T-helper 17 cell (primary cell): ENCODE measurements around the gene PKP4. TPM values are rescaled to one million over a fixed set of nuclear protein-coding genes. Genes with fewer than 3 reads are reported as not detected.

Experiments used
- ATAC-seq: fragments of 150-1000 bp; cut with Tn5 transposase; 2 replicates; pipeline ENCODE4 v1.10.0; 2021; ENCODE audit warnings: mild to moderate bottlenecking, moderate library complexity
- DNase-seq, 3 donors: peaks; one replicate each; pipeline versions ENCODE4 v3.0.0 to v3.0.0-alpha.2; 2020 to 2021
- H3K9me3 ChIP-seq: one replicate; pipeline ENCODE4 v1.7.0; 2013; ENCODE audit warnings: low read length, mild to moderate bottlenecking; ENCODE audit not compliant: control insufficient read depth, poor library complexity, severe bottlenecking
- H3K27ac Mint-ChIP-seq: one replicate; pipeline ENCODE4 v1.8.0; 2022; ENCODE audit warnings: mild to moderate bottlenecking, moderate library complexity, mixed read lengths
- H3K27me3 Mint-ChIP-seq: one replicate; pipeline ENCODE4 v1.8.0; 2022; ENCODE audit warnings: mixed read lengths
- H3K36me3 Mint-ChIP-seq: one replicate; pipeline ENCODE4 v1.8.0; 2022; ENCODE audit warnings: low read depth, mixed read lengths
- H3K4me1 Mint-ChIP-seq: one replicate; pipeline ENCODE4 v1.8.0; 2022; ENCODE audit warnings: mild to moderate bottlenecking, mixed read lengths
- H3K4me3 Mint-ChIP-seq: one replicate; pipeline ENCODE4 v1.8.0; 2022; ENCODE audit warnings: mild to moderate bottlenecking, moderate library complexity, mixed read lengths
- total RNA-seq, 4 donors: library from RNA in 2 of 4; stranded (reverse) in 2 of 4; gene quantifications; one replicate each; pipeline ENCODE4 v1.2.3 and lab custom pipeline; 2022 to 2026

Gene PKP4
- total RNA-seq, 2 donors from 2014 or later = 26.6 to 28.9 TPM

GRCh38 chr2:158554996-158555395 is 98.2 kb downstream of the PKP4 start:
- no peak overlapping the region for H3K27ac Mint-ChIP-seq
- no peak overlapping the region for H3K4me3 Mint-ChIP-seq
- H3K9me3 ChIP-seq = no peaks in the 10 kb centered on the region
- no peaks in the 10 kb centered on the region for H3K27me3 Mint-ChIP-seq
- DNase-seq (no peak), ATAC-seq (no peak)
- H3K4me1 Mint-ChIP-seq = no peaks in the 10 kb centered on the region
- peaks cover 8% of the 10 kb centered on the region for H3K36me3 Mint-ChIP-seq

GRCh38 chr2:158556124-158556523 is 99.4 kb downstream of the PKP4 start:
- H3K4me1 Mint-ChIP-seq = no peaks in the 10 kb centered on the region
- no peaks in the 10 kb centered on the region for H3K27me3 Mint-ChIP-seq
- ATAC-seq = no peak
- peaks cover 8% of the 10 kb centered on the region for H3K36me3 Mint-ChIP-seq
- no peak for DNase-seq
- no peak overlapping the region for H3K27ac Mint-ChIP-seq
- no peaks in the 10 kb centered on the region for H3K9me3 ChIP-seq
- H3K4me3 Mint-ChIP-seq = no peak overlapping the region

GRCh38 chr2:158557752-158558151 is 101.0 kb downstream of the PKP4 start:
- Mint-ChIP-seq H3K36me3 (peaks cover 8% of the 10 kb centered on the region), H3K4me3 (no peak overlapping the region), H3K27me3 (no peaks in the 10 kb centered on the region), H3K27ac (no peak overlapping the region), H3K4me1 (no peaks in the 10 kb centered on the region)
- H3K9me3 ChIP-seq = no peaks in the 10 kb centered on the region
- DNase-seq = no peak
- no peak for ATAC-seq

GRCh38 chr2:158559252-158559651 is 102.5 kb downstream of the PKP4 start:
- ATAC-seq = no peak
- Mint-ChIP-seq H3K36me3 (peaks cover 4% of the 10 kb centered on the region), H3K27me3 (no peaks in the 10 kb centered on the region), H3K4me1 (no peaks in the 10 kb centered on the region), H3K27ac (no peak overlapping the region), H3K4me3 (no peak overlapping the region)
- DNase-seq = no peak
- no peaks in the 10 kb centered on the region for H3K9me3 ChIP-seq

GRCh38 chr2:158560259-158560658 is 103.5 kb downstream of the PKP4 start:
- H3K9me3 ChIP-seq = no peaks in the 10 kb centered on the region
- DNase-seq (no peak), ATAC-seq (no peak)
- no peaks in the 10 kb centered on the region for H3K4me1 Mint-ChIP-seq
- no peaks in the 10 kb centered on the region for H3K27me3 Mint-ChIP-seq
- no peak overlapping the region for H3K4me3 Mint-ChIP-seq
- H3K36me3 Mint-ChIP-seq = peaks cover 4% of the 10 kb centered on the region
- no peak overlapping the region for H3K27ac Mint-ChIP-seq

GRCh38 chr2:158561054-158561453 is 104.3 kb downstream of the PKP4 start:
- DNase-seq = no peak
- ATAC-seq = no peak
- H3K9me3 ChIP-seq = no peaks in the 10 kb centered on the region
- Mint-ChIP-seq H3K27ac (no peak overlapping the region), H3K36me3 (peaks cover 4% of the 10 kb centered on the region), H3K4me3 (no peak overlapping the region), H3K4me1 (no peaks in the 10 kb centered on the region), H3K27me3 (no peaks in the 10 kb centered on the region)

GRCh38 chr2:158567208-158567607 is 110.5 kb downstream of the PKP4 start:
- Mint-ChIP-seq H3K4me1 (no peaks in the 10 kb centered on the region), H3K36me3 (peaks cover 3% of the 10 kb centered on the region), H3K27ac (no peak overlapping the region), H3K27me3 (no peaks in the 10 kb centered on the region), H3K4me3 (no peak overlapping the region)
- DNase-seq (no peak), ATAC-seq (no peak)
- H3K9me3 ChIP-seq = no peaks in the 10 kb centered on the region

GRCh38 chr2:158569284-158569683 is 112.5 kb downstream of the PKP4 start:
- no peaks in the 10 kb centered on the region for H3K9me3 ChIP-seq
- Mint-ChIP-seq H3K4me1 (no peaks in the 10 kb centered on the region), H3K27me3 (no peaks in the 10 kb centered on the region), H3K36me3 (peaks cover 3% of the 10 kb centered on the region), H3K27ac (no peak overlapping the region), H3K4me3 (no peak overlapping the region)
- ATAC-seq (no peak), DNase-seq (no peak)

GRCh38 chr2:158570869-158571268 is 114.1 kb downstream of the PKP4 start:
- H3K9me3 ChIP-seq = no peaks in the 10 kb centered on the region
- DNase-seq (no peak), ATAC-seq (no peak)
- Mint-ChIP-seq H3K36me3 (peaks cover 3% of the 10 kb centered on the region), H3K4me3 (no peak overlapping the region), H3K27ac (no peak overlapping the region), H3K27me3 (no peaks in the 10 kb centered on the region), H3K4me1 (no peaks in the 10 kb centered on the region)

GRCh38 chr2:158573739-158574138 is 117.0 kb downstream of the PKP4 start:
- no peaks in the 10 kb centered on the region for H3K36me3 Mint-ChIP-seq
- no peaks in the 10 kb centered on the region for H3K4me1 Mint-ChIP-seq
- H3K27me3 Mint-ChIP-seq = no peaks in the 10 kb centered on the region
- no peak for DNase-seq
- no peaks in the 10 kb centered on the region for H3K9me3 ChIP-seq
- no peak overlapping the region for H3K4me3 Mint-ChIP-seq
- H3K27ac Mint-ChIP-seq = no peak overlapping the region
- no peak for ATAC-seq

- peaks cover 2% of the 10 kb centered on the region for H3K36me3 Mint-ChIP-seq
- DNase-seq = no peak
- H3K27ac Mint-ChIP-seq = no peak overlapping the region
- H3K9me3 ChIP-seq = no peaks in the 10 kb centered on the region
- no peaks in the 10 kb centered on the region for H3K4me1 Mint-ChIP-seq
- no peak for ATAC-seq
- H3K4me3 Mint-ChIP-seq = no peak overlapping the region
- H3K27me3 Mint-ChIP-seq = no peaks in the 10 kb centered on the region
These were observed 118.4 kb downstream of the PKP4 start for GRCh38 chr2:158575051-158575635.

- H3K9me3 ChIP-seq = no peaks in the 10 kb centered on the region
- no peak for ATAC-seq
- peaks cover 2% of the 10 kb centered on the region for H3K36me3 Mint-ChIP-seq
- no peak overlapping the region for H3K27ac Mint-ChIP-seq
- no peaks in the 10 kb centered on the region for H3K4me1 Mint-ChIP-seq
- DNase-seq = no peak
- H3K4me3 Mint-ChIP-seq = no peak overlapping the region
- H3K27me3 Mint-ChIP-seq = no peaks in the 10 kb centered on the region
These were observed 120.4 kb downstream of the PKP4 start for GRCh38 chr2:158577141-158577540.

- Mint-ChIP-seq H3K27ac (no peak overlapping the region), H3K4me3 (no peak overlapping the region), H3K4me1 (no peaks in the 10 kb centered on the region), H3K36me3 (peaks cover 2% of the 10 kb centered on the region), H3K27me3 (no peaks in the 10 kb centered on the region)
- no peak for ATAC-seq
- no peak for DNase-seq
- no peaks in the 10 kb centered on the region for H3K9me3 ChIP-seq
These were observed 122.1 kb downstream of the PKP4 start for GRCh38 chr2:158578703-158579330.

- Mint-ChIP-seq H3K36me3 (peaks cover 2% of the 10 kb centered on the region), H3K4me1 (no peaks in the 10 kb centered on the region), H3K27me3 (no peaks in the 10 kb centered on the region), H3K27ac (no peak overlapping the region), H3K4me3 (no peak overlapping the region)
- H3K9me3 ChIP-seq = no peaks in the 10 kb centered on the region
- no peak for ATAC-seq
- no peak for DNase-seq
These were observed 123.2 kb downstream of the PKP4 start for GRCh38 chr2:158579928-158580327.
